Measurements from ENCODE around the gene ITGA1.
A peak's percentile ranks its signal among the peaks of the same experiment; 100 is the strongest.

The ITGA1 gene

GRCh38 chr5:52830650-52831049 lies 42.9 kb downstream of the ITGA1 start:
- Histone ChIP-seq H3K79me2 (peaks cover 42% of the 10 kb centered on the region), H3K4me2 (ENCODE audit: low read length) (no peak overlapping the region), H3K36me3 (ENCODE audit: control insufficient read depth, insufficient read depth, low read length) (no peaks in the 10 kb centered on the region), H3K27me3 (ENCODE audit: control insufficient read depth, insufficient read depth, low read length) (no peaks in the 10 kb centered on the region), H3K4me1 (peaks cover 22% of the 10 kb centered on the region), H3K9ac (no peak overlapping the region), H3K4me3 (ENCODE audit: low read depth, low read length) (no peak overlapping the region), H3K27ac (no peak overlapping the region), H2AFZ (no peak overlapping the region), H3K9me3 (ENCODE audit: control insufficient read depth, low read length) (no peaks in the 10 kb centered on the region)
- TF ChIP-seq, protein P1, sequence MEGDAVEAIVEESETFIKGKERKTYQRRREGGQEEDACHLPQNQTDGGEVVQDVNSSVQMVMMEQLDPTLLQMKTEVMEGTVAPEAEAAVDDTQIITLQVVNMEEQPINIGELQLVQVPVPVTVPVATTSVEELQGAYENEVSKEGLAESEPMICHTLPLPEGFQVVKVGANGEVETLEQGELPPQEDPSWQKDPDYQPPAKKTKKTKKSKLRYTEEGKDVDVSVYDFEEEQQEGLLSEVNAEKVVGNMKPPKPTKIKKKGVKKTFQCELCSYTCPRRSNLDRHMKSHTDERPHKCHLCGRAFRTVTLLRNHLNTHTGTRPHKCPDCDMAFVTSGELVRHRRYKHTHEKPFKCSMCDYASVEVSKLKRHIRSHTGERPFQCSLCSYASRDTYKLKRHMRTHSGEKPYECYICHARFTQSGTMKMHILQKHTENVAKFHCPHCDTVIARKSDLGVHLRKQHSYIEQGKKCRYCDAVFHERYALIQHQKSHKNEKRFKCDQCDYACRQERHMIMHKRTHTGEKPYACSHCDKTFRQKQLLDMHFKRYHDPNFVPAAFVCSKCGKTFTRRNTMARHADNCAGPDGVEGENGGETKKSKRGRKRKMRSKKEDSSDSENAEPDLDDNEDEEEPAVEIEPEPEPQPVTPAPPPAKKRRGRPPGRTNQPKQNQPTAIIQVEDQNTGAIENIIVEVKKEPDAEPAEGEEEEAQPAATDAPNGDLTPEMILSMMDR (IDR thresholded peaks at IDR 0.05) = no peak

- peaks cover 32% of the 10 kb centered on the region for H3K79me2 ChIP-seq
- H3K4me1 ChIP-seq = peaks cover 11% of the 10 kb centered on the region
- no peak overlapping the region for H3K4me2 ChIP-seq (ENCODE audit: low read length)
- no peak overlapping the region for H3K27ac ChIP-seq
- H3K4me3 ChIP-seq (ENCODE audit: low read depth, low read length) = no peak overlapping the region
- no peak overlapping the region for H2AFZ ChIP-seq
- TF ChIP-seq, protein P1 (IDR thresholded peaks at IDR 0.05) = no peak
- H3K9ac ChIP-seq = no peak overlapping the region
- no peaks in the 10 kb centered on the region for H3K27me3 ChIP-seq (ENCODE audit: control insufficient read depth, insufficient read depth, low read length)
- no peaks in the 10 kb centered on the region for H3K36me3 ChIP-seq (ENCODE audit: control insufficient read depth, insufficient read depth, low read length)
- no peaks in the 10 kb centered on the region for H3K9me3 ChIP-seq (ENCODE audit: control insufficient read depth, low read length)
These were observed 44.2 kb downstream of the ITGA1 start for GRCh38 chr5:52831786-52832511.

DNA sequence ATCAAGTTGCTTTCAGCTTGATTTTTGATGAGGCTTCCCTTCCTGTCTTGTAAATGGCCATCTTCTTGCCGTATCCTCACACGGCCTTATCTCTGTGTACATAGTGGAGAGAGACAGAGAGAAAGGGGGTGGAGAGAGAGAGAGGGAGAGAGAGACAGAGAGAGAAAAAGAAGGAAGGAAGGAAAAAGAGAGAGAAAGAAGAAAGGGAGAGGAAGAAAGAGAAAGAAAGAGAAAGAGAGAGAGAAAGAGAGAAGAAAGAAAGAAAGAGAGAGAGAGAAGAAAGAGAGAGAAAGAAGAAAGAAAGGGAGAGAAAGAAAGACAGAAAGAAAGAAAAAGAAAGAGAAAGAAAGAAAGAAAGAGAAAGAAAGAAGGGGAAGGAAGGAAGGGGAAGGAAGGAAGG lies 46.6 kb downstream of the ITGA1 start:
- Histone ChIP-seq H2AFZ (no peak overlapping the region), H3K79me2 (peaks cover 18% of the 10 kb centered on the region), H3K4me1 (peaks cover 4% of the 10 kb centered on the region), H3K36me3 (ENCODE audit: control insufficient read depth, insufficient read depth, low read length) (no peaks in the 10 kb centered on the region), H3K9ac (no peak overlapping the region), H3K4me3 (ENCODE audit: low read depth, low read length) (no peak overlapping the region), H3K4me2 (ENCODE audit: low read length) (no peak overlapping the region), H3K9me3 (ENCODE audit: control insufficient read depth, low read length) (no peaks in the 10 kb centered on the region), H3K27me3 (ENCODE audit: control insufficient read depth, insufficient read depth, low read length) (no peaks in the 10 kb centered on the region), H3K27ac (no peak overlapping the region)
- TF ChIP-seq, protein P1 (IDR thresholded peaks at IDR 0.05) = no peak

DNA sequence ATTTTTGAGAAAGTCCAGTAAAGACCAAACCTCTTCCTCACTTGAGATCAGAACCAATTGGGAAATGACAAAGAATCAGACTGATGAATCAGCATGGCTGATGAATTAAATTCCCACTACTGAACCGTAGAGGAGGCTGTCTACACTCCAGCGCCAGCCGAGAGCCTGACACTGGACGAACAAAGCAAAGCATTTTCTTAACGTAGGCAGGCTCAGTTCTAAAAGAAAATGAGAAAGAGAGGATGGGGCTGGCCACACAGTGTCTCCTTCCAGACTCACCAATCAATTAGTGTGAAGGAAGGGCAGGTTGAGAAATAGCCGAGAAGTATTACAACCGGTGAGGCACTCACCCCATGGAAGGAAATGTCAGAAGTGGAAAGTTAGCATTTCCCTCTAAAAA lies 49.4 kb downstream of the ITGA1 start:
- H3K9me3 ChIP-seq (ENCODE audit: control insufficient read depth, low read length) = no peaks in the 10 kb centered on the region
- peaks cover 11% of the 10 kb centered on the region for H3K79me2 ChIP-seq
- H3K4me2 ChIP-seq (ENCODE audit: low read length) = no peak overlapping the region
- H3K9ac ChIP-seq = no peak overlapping the region
- peak overlapping the region; percentile 76 for H3K27ac ChIP-seq
- H3K36me3 ChIP-seq (ENCODE audit: control insufficient read depth, insufficient read depth, low read length) = no peaks in the 10 kb centered on the region
- TF ChIP-seq, protein P1 (IDR thresholded peaks at IDR 0.05) = peak; percentile 27
- H3K27me3 ChIP-seq (ENCODE audit: control insufficient read depth, insufficient read depth, low read length) = no peaks in the 10 kb centered on the region
- H2AFZ ChIP-seq = peak overlapping the region; percentile 17
- H3K4me1 ChIP-seq = peaks cover 23% of the 10 kb centered on the region
- H3K4me3 ChIP-seq (ENCODE audit: low read depth, low read length) = no peak overlapping the region

DNA sequence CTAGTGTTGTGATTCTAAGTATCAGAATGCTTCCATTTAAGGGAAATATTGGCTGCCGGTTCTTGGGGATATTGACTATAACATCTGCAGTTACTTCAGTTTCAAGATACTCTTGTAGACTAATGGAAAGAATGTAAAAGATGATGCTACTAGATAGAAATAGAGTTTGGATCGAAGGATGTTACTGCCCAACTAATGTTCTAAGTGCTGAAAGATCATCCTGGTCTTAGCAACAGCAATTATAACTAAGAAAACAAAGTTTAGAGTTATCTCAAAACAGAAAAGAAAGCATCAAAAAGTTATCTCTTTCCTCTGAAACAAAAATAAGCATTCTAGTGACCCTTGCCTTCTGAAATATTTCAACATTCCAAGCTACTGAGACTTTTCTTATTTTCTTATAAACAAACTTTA lies 49.9 kb downstream of the ITGA1 start:
- H3K27ac ChIP-seq = peak overlapping the region; percentile 76
- H3K9me3 ChIP-seq (ENCODE audit: control insufficient read depth, low read length) = no peaks in the 10 kb centered on the region
- H2AFZ ChIP-seq = peak overlapping the region; percentile 17
- H3K36me3 ChIP-seq (ENCODE audit: control insufficient read depth, insufficient read depth, low read length) = no peaks in the 10 kb centered on the region
- H3K79me2 ChIP-seq = peaks cover 9% of the 10 kb centered on the region
- H3K27me3 ChIP-seq (ENCODE audit: control insufficient read depth, insufficient read depth, low read length) = no peaks in the 10 kb centered on the region
- peaks cover 27% of the 10 kb centered on the region for H3K4me1 ChIP-seq
- no peak overlapping the region for H3K9ac ChIP-seq
- H3K4me3 ChIP-seq (ENCODE audit: low read depth, low read length) = no peak overlapping the region
- TF ChIP-seq, protein P1 (IDR thresholded peaks at IDR 0.05) = no peak
- no peak overlapping the region for H3K4me2 ChIP-seq (ENCODE audit: low read length)
